ENCODE measurements around the gene WFS1. TPM values are rescaled to one million over a fixed set of nuclear protein-coding genes. Genes with fewer than 3 reads are reported as not detected.

The WFS1 gene
- total and polyA plus RNA-seq, 2 of the 13 experiments (the other 11 are each of a cell fraction or from before 2014, with no cell fraction given): 39.1 to 42.2 TPM

DNA sequence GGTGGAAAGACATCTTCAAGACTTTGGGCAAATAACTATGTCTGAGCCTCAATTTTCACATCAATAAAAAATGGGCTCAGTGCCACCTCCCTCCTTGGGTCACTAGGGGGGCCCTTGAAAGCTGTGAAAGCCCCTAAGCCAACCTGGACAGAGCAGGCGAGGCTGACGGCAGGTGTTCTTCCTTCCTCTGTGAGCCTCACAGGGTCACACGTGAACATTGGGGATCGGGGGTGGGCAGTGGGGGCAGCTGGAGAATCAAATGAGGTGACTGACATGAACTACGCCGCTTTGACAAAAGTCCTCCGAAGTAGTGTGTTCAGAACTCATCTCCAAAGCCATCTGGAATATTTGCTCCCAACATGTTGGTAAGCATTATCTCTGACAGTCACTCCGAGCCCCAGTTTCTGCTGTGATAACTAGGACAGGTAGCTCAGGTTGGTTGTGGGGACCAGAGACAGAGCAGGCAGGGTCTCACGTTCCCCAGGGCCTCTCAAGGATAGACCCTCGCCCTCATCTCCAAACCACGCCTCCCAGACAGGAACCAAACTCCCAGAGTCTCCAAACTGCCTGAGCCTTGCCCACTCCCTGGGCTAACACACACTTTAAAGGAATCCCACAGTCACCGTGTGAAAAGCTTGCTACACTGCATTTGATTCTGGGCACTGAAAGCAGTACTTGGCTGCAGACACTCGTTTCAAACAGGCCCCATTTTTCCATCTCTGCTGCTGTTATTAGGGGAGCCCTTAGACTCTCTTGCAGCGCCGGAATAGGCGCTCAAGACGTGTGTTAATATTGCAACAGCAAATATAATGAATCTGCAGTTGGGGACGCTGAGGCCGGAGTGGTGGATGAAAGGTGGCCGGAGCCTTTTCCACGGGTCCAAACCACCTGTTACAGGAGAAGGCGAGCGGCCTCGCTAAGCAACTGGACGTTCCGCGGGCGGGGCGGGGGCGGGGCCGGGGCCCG lies 717 bp upstream of the WFS1 start (continued):
- TF ChIP-seq, protein P1, sequence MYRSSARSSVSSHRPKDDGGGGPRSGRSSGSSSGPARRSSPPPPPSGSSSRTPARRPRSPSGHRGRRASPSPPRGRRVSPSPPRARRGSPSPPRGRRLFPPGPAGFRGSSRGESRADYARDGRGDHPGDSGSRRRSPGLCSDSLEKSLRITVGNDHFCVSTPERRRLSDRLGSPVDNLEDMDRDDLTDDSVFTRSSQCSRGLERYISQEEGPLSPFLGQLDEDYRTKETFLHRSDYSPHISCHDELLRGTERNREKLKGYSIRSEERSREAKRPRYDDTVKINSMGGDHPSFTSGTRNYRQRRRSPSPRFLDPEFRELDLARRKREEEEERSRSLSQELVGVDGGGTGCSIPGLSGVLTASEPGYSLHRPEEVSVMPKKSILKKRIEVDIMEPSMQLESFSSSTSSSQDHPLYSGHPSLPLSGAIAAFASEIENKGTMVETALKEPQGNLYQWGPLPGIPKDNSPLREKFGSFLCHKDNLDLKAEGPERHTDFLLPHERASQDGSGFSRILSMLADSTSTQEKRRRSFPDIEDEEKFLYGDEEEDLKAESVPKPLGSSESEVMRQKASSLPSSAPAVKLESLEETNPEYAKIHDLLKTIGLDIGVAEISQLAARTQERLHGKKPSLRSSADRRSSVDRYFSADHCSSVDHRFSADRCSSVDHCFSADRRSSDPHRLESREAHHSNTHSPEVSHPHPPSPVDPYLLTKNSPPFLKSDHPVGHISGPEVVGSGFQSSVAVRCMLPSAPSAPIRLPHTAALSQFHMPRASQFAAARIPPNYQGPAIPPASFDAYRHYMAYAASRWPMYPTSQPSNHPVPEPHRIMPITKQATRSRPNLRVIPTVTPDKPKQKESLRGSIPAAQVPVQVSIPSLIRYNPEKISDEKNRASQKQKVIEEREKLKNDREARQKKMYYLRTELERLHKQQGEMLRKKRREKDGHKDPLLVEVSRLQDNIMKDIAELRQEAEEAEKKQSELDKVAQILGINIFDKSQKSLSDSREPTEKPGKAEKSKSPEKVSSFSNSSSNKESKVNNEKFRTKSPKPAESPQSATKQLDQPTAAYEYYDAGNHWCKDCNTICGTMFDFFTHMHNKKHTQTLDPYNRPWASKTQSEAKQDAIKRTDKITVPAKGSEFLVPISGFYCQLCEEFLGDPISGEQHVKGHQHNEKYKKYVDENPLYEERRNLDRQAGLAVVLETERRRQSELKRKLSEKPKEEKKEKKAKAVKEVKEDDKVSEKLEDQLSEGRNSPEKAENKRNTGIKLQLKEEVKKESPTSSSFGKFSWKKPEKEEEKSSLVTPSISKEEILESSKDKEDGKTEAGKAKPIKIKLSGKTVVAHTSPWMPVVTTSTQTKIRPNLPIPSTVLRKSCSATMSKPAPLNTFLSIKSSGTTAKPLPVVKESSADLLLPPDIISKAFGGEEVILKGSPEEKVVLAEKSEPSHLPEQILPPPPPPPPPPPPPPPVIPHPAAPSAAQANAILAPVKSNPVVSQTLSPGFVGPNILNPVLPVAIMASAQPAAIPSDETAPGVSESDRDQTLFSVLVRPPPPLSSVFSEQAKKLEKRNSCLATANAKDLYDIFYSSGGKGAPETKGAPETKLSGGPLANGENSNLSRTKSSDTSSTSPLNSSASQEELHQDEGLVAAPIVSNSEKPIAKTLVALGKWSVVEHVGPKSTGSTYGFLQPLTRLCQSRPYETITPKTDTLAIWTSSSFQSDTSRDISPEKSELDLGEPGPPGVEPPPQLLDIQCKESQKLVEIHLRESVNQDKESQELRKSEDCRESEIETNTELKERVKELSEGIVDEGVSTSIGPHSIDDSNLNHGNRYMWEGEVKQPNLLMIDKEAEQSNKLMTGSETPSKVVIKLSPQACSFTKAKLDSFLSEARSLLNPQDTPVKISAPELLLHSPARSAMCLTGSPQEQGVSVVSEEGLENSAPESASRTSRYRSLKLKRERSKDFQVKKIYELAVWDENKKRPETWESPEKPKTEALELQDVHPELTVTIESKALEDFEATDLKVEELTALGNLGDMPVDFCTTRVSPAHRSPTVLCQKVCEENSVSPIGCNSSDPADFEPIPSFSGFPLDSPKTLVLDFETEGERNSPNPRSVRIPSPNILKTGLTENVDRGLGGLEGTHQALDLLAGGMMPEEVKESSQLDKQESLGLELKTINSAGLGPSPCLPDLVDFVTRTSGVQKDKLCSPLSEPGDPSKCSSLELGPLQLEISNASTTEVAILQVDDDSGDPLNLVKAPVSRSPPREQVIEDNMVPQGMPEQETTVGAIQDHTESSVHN (CRISPR knock-in tag; IDR thresholded peaks at IDR 0.05): 0 out of 2 replicates have a peak, but pooled peaks have one; percentile 20
- TF ChIP-seq ZMYM4 (CRISPR knock-in tag; IDR thresholded peaks at IDR 0.05): 0 out of 2 replicates have a peak, but pooled peaks have one; percentile 15
- TF ChIP-seq, protein P2, sequence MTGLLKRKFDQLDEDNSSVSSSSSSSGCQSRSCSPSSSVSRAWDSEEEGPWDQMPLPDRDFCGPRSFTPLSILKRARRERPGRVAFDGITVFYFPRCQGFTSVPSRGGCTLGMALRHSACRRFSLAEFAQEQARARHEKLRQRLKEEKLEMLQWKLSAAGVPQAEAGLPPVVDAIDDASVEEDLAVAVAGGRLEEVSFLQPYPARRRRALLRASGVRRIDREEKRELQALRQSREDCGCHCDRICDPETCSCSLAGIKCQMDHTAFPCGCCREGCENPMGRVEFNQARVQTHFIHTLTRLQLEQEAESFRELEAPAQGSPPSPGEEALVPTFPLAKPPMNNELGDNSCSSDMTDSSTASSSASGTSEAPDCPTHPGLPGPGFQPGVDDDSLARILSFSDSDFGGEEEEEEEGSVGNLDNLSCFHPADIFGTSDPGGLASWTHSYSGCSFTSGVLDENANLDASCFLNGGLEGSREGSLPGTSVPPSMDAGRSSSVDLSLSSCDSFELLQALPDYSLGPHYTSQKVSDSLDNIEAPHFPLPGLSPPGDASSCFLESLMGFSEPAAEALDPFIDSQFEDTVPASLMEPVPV (CRISPR knock-in tag; IDR thresholded peaks at IDR 0.05): peak; percentile 8; the same call in 1 of the 2 replicates
- TF ChIP-seq POLR2G (IDR thresholded peaks at IDR 0.05; ENCODE audit: low read depth, low read length): peak; percentile 14; the same call in 1 of the 2 replicates
- TF ChIP-seq ZNF251 (CRISPR knock-in tag; IDR thresholded peaks at IDR 0.05): no peak
- TF ChIP-seq CREM (IDR thresholded peaks at IDR 0.05): 0 out of 2 replicates have a peak, but pooled peaks have one; percentile 19
- no peak for TF ChIP-seq CREM (CRISPR knock-in tag; IDR thresholded peaks at IDR 0.05)
- peak; percentile 45 for TF ChIP-seq TEAD3 (CRISPR knock-in tag; optimal IDR thresholded peaks at IDR 0.05; ENCODE audit: borderline replicate concordance)
- no peak for TF ChIP-seq ZNF10 (CRISPR knock-in tag; IDR thresholded peaks at IDR 0.05; ENCODE audit: borderline replicate concordance, low read depth)
- TF ChIP-seq, protein P3, sequence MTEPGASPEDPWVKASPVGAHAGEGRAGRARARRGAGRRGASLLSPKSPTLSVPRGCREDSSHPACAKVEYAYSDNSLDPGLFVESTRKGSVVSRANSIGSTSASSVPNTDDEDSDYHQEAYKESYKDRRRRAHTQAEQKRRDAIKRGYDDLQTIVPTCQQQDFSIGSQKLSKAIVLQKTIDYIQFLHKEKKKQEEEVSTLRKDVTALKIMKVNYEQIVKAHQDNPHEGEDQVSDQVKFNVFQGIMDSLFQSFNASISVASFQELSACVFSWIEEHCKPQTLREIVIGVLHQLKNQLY (CRISPR knock-in tag; IDR thresholded peaks at IDR 0.05): no peak
